DMS53 (cell line): ENCODE measurements around the gene TRIO.
"Not testable (repeated sequence)": the region's sequence is repeated elsewhere in the genome, so short reads cannot be mapped to it uniquely, and the experiment has no call there.

Experiments used
- DNase-seq: peaks from one replicate; lab custom pipeline; 2025; lab: John Stamatoyannopoulos, UW

Gene TRIO

GRCh38 chr5:14142827-14143545 is at the start of gene TRIO:
TSS of gene TRIO (plus strand) at chr5:14143342. CDS start at chr5:14143726, 384 bp downstream.
- peak; percentile 93 for DNase-seq

GRCh38 chr5:14097380-14097779 is 45.8 kb upstream of the TRIO start:
- DNase-seq = not testable (repeated sequence)

- DNase-seq = no peak
These were observed 45.1 kb upstream of the TRIO start for GRCh38 chr5:14097998-14098471.

GRCh38 chr5:14100281-14100680 is 42.9 kb upstream of the TRIO start:
- DNase-seq = no peak

GRCh38 chr5:14101922-14102321 is 41.2 kb upstream of the TRIO start:
- no peak for DNase-seq

GRCh38 chr5:14102666-14103065 is 40.5 kb upstream of the TRIO start:
- no peak for DNase-seq

GRCh38 chr5:14105718-14106410 is 37.3 kb upstream of the TRIO start:
- DNase-seq = peak; percentile 27

- DNase-seq = no peak
These were observed 35.6 kb upstream of the TRIO start for GRCh38 chr5:14107536-14107935.

- DNase-seq = peak; percentile 88
These were observed 34.8 kb upstream of the TRIO start for GRCh38 chr5:14108170-14108996.

- no peak for DNase-seq
These were observed 33.9 kb upstream of the TRIO start for GRCh38 chr5:14109041-14109747.

- DNase-seq = no peak
These were observed 33.4 kb upstream of the TRIO start for GRCh38 chr5:14109771-14110170.

GRCh38 chr5:14110196-14110595 is 32.9 kb upstream of the TRIO start:
- DNase-seq = no peak

- no peak for DNase-seq
These were observed 32.5 kb upstream of the TRIO start for GRCh38 chr5:14110680-14111079.

GRCh38 chr5:14112998-14113652 is 30.0 kb upstream of the TRIO start:
- DNase-seq = no peak

GRCh38 chr5:14114615-14115251 is 28.4 kb upstream of the TRIO start:
- no peak for DNase-seq

- no peak for DNase-seq
These were observed 27.7 kb upstream of the TRIO start for GRCh38 chr5:14115323-14115895.

GRCh38 chr5:14118551-14119320 is 24.4 kb upstream of the TRIO start:
- DNase-seq = no peak

- DNase-seq = no peak
These were observed 23.0 kb upstream of the TRIO start for GRCh38 chr5:14120176-14120575.

- no peak for DNase-seq
These were observed 21.6 kb upstream of the TRIO start for GRCh38 chr5:14121552-14121951.

- no peak for DNase-seq
These were observed 21.1 kb upstream of the TRIO start for GRCh38 chr5:14122089-14122488.
